Esophagus squamous epithelium (tissue), 4 donors: ENCODE data around the gene STAMBP.

Experiments
- POLR2A ChIP-seq, 4 donors: fragments of 450-650 bp; IDR thresholded peaks; one replicate each; pipeline ENCODE4 v1.6.1; 2017; ENCODE audit warnings: antibody characterized with exemption in 4 of 4, mild to moderate bottlenecking in 4 of 4, moderate library complexity in 3 of 4
- TF ChIP-seq, protein P1 (sequence below), 6 experiments: fragments of 450-650 bp in 4 of 6; fragments of 200-600 bp in 2 of 6; sonication (generic) in 2 of 6; IDR thresholded peaks; one replicate each; pipeline ENCODE4 v1.5.1; 2016 to 2019; ENCODE audit warnings: antibody characterized with exemption in 6 of 6, mild to moderate bottlenecking in 4 of 6, moderate library complexity in 4 of 6

DNA sequence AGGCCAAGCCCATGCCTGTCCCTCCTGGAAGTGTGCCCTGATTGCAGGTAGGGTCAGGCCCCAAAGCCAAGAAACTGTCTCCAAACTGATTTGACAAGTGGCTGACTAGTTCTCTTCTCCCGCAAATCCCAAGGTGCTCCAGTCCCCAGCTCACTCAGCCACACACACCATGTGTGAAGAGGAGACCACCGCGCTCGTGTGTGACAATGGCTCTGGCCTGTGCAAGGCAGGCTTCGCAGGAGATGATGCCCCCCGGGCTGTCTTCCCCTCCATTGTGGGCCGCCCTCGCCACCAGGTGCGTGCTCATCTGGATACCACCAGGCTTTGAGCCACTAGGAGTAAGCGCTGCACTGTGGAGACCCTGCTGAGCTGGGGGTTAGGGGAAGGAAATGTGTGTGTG, 72.4 kb downstream of the STAMBP start:
- TF ChIP-seq, protein P1, sequence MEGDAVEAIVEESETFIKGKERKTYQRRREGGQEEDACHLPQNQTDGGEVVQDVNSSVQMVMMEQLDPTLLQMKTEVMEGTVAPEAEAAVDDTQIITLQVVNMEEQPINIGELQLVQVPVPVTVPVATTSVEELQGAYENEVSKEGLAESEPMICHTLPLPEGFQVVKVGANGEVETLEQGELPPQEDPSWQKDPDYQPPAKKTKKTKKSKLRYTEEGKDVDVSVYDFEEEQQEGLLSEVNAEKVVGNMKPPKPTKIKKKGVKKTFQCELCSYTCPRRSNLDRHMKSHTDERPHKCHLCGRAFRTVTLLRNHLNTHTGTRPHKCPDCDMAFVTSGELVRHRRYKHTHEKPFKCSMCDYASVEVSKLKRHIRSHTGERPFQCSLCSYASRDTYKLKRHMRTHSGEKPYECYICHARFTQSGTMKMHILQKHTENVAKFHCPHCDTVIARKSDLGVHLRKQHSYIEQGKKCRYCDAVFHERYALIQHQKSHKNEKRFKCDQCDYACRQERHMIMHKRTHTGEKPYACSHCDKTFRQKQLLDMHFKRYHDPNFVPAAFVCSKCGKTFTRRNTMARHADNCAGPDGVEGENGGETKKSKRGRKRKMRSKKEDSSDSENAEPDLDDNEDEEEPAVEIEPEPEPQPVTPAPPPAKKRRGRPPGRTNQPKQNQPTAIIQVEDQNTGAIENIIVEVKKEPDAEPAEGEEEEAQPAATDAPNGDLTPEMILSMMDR (IDR thresholded peaks at IDR 0.05) = no peak
- no peak for TF ChIP-seq POLR2A (IDR thresholded peaks at IDR 0.05)
